GM21717 (cell line): ENCODE data around the gene NTPCR.
"Not testable (repeated sequence)": the region's sequence is repeated elsewhere in the genome, so short reads cannot be mapped to it uniquely, and the experiment has no call there.

Experiments
- ATAC-seq: cut with Tn5 transposase; IDR thresholded peaks from one replicate; pipeline ENCODE4 v1.9.1; 2021; ENCODE audit warnings: mild to moderate bottlenecking, moderate library complexity; ENCODE audit not compliant: unreplicated experiment

The NTPCR gene

GRCh38 chr1:232983375-232983774 lies 33.0 kb downstream of the NTPCR start:
- ATAC-seq = no peak

DNA sequence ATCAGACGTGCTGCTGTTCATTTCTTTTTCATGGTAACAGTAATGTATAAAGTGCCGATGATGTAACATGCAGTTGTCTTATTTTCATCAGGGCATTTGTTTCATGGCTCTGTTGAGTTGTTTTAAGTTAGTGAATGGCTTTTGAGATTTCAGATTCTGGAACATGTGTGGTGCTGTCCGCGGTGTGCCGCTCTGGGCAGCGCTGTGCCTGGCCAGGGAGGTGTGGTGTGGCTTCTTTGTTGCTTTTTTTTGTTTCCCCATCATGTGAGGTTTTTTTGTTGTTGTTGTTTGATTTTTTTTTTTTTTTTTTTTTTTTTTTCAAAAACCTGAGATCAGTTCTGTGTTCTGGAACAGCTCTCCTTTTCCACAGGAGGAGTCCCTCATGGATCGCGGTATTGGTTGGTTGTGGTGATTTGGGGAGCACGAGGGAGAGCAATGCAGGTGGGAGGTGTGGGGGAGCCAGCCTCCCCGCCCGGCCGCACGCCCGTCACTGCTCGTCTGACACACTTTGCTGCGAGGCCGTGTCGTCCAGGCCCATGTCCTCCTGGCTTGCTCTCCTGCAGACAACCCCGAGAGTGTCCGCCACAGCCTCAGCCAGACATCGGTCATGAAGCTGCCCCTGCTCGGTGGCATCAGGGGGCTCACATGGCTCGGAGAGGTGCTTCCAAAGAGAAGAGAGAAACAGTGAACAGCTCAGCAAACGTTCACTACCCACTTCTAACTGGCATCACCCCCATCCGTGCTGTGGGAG lies 33.6 kb downstream of the NTPCR start:
- ATAC-seq = no peak

- no peak for ATAC-seq
These were observed 34.4 kb downstream of the NTPCR start for GRCh38 chr1:232984577-232985425.

- no peak for ATAC-seq
These were observed 35.6 kb downstream of the NTPCR start for GRCh38 chr1:232985882-232986526.

DNA sequence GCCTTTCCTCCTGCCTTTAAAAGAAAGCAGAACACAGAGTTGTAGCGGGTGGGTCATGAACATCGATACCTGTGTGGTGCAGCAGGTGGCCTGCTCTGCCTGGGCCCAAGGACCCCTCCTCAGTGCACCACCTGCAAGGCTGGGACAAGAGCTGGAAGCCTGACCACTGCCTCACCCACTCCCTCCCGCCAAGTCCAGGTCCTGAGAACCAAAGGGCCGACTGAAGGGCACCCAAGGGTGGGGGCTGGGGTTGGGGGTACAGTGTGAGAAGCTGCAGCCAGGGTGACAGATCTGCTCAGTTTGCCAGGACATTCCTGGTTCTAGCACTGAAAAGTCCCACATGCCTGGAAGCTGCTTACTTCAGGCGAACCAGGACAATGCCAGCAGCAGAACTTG lies 36.1 kb downstream of the NTPCR start:
- no peak for ATAC-seq

GRCh38 chr1:232987046-232987773 lies 36.8 kb downstream of the NTPCR start:
- no peak for ATAC-seq

- ATAC-seq = no peak
These were observed 37.3 kb downstream of the NTPCR start for GRCh38 chr1:232987774-232988140.

- no peak for ATAC-seq
These were observed 38.2 kb downstream of the NTPCR start for GRCh38 chr1:232988572-232989040.

DNA sequence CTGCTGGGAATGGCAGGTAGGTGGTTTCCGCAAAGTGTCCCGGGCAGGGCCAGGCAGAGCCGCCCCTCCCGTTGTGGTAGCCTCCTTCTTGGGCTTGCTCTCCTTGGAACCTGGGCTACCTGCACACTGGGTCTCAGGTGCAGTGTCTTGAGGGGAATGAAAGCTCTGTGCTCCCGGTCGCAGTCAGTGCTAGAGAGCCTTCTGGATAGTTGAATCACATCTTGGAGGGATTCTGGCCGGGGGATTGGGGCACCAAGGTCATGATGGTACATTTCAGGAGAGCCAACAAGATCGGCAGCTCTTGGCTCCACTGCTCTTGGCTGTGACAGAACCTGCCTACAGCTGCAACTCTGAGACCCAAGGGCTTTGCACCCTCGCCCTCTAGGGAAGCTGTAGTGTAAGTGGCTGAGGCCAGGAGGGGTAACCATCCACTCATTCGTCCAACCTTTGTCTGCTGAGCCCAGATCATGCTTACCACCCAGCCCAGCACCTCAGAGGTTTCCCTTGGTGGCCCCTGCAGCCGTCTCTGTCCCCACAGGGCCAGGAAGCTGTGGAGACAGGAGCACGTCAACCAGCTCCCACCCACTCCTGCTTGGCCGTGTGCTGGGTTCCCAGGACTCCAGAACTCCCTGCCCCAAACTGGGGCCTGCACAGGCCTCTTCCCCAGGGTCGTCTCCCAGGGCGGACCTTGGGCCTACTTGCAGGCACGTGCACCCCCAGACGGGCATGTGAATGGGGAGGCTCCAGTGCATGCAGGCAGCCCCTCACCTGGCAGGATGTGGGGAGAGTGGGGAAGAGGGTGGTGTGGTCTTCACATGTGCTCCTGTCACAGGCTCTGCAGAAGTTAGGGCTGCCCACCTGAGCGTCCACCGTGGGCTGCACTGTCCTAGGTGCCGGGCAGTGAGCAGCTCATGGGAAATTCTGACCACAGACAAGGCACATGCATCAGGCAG lies 40.0 kb downstream of the NTPCR start:
- no peak for ATAC-seq

- no peak for ATAC-seq
These were observed 40.8 kb downstream of the NTPCR start for GRCh38 chr1:232991238-232991637.

- no peak for ATAC-seq
These were observed 41.8 kb downstream of the NTPCR start for GRCh38 chr1:232992227-232992626.

DNA sequence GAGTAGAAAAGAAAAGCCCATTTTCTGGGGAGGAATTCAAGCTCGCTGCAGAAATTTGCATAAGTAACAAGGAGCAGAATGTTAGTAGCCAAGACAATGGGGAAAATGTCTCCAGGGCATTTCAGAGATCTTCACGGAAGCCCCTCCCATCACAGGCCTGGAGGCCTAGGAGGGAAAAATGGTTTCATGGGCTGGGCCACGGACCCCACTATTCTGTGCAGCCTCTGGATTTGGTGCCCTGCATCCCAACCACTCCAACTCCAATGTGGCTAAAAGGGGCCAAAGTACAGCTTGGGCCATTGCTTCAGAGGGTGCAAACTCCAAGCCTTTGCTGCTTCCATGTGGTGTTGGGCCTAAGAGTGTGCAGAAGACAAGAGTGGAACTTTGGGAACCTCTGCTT lies 43.1 kb downstream of the NTPCR start:
- no peak for ATAC-seq

DNA sequence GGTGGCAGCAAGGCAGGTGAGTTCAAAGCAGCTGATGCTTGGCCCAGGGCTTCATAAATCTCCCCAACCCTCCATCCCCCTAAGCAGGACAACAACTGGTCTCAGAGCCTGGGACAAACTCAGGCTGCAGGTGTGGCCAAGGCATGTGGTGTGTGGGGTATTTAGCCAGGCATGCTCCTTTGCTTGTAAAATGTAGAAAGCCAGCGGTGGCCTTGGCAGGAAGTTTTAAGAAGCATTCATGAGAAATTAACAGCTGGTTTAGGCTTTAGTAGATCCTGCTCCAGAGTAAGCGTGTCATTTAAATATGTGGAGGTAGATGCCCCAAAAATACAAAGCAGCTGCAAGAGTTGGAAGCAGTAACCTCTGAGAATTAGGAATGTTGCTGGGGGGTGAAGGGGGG lies 44.8 kb downstream of the NTPCR start:
- ATAC-seq = no peak

GRCh38 chr1:232996143-232996542 lies 45.7 kb downstream of the NTPCR start:
- no peak for ATAC-seq

DNA sequence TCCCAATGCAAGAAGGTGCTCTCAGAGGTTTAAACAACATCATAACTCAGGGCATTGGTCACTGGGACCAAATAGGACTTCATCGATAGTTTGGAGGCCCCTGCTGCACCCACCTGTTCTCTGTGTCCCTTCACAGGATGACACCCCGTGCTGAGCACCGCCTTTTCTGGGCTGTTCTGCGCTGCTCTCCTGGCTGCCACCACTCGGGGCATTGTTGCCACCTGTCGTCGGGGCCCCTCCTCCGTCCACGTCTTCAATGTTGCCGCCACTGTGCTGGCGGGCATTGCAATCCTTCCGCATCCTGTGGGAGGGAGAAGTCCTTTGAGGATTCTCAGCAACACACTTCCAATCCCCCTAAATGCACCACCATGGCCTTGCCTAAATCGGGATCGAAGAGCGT lies 47.7 kb downstream of the NTPCR start:
- ATAC-seq = no peak

DNA sequence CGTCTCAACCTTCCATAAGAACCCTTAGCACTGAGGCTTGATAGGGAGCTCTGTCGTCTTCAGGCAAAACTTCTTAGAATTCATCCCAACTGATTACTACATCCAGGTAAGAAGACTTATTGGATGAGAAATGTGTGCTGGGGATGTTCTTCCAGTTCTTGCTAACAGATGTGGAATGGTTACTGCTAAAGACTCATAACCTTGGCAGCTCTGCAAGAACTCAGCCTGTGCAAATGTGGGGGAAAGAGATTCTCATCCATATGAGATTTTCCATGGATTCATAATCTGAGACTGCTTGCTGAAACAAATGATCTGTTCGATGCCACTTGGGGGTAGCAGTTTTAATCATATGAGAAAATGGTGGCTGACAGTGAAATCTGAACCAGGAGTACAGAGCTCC lies 48.2 kb downstream of the NTPCR start:
- ATAC-seq = no peak

DNA sequence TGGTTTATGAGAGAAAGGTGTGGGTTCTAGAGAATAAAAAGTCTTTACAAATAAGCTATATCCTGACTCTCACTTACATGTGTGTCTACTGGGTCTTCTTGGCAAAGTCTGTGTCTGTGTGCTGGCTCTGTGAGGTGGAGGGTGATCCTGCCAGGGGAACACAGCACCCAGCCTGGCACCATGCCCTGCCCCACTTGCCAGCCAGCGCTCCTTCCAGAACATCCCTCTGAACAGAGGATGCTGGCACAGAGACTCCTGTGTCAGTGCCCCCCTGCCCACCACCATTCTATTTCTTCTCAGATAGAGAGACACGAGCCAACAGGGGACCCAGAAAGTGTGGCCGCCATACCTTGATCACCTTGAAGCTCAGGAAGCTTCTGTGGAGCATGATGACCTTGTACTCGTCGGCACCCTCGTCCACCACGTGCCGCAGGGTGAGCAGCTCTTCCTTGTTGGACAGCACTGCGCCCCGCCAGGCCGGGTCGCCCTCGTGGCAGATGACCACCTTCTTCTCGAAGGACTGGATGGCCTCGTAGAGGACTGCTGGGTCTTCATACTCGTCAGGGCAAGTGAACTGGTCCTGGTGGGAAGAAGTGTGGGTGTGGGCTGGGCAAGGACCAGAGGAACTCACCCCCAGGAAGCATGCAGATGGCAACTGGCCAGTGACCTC lies 49.7 kb downstream of the NTPCR start:
- ATAC-seq = no peak

DNA sequence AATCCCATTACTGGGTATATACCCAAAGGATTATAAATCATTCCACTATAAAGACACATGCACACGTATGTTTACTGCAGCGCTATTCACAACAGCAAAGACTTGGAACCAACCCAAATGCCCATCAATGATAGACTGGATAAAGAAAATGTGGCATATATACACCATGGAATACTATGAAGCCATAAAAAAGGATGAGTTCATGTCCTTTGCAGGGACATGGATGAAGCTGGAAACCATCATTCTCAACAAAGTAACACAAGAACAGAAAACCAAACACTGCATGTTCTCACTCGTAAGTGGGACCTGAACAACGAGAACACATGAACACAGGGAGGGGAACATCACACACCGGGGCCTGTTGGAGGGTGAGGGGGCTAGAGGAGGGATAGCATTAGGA lies 53.2 kb downstream of the NTPCR start:
- not testable (repeated sequence) for ATAC-seq

- no peak for ATAC-seq
These were observed 54.0 kb downstream of the NTPCR start for GRCh38 chr1:233004451-233004850.
